Activated T-helper 17 cell treated with anti-CD3 and anti-CD28 coated beads, Interleukin-2, amount 50 U/mL, for 72 hours (primary cell): ENCODE measurements around the gene RBM20. TPM values are rescaled to one million over a fixed set of nuclear protein-coding genes. Genes with fewer than 3 reads are reported as not detected.

Source experiments
- ATAC-seq: fragments of 150-1000 bp; cut with Tn5 transposase; replicated peaks from 2 replicates; pipeline ENCODE4 v1.10.0; 2021; ENCODE audit warnings: mild to moderate bottlenecking, moderate library complexity
- H3K27ac Mint-ChIP-seq: one replicate; pipeline ENCODE4 v1.8.0; 2022; ENCODE audit warnings: mixed read lengths
- H3K27me3 Mint-ChIP-seq: one replicate; pipeline ENCODE4 v1.8.0; 2022; ENCODE audit warnings: mixed read lengths
- H3K36me3 Mint-ChIP-seq: one replicate; pipeline ENCODE4 v1.8.0; 2022; ENCODE audit warnings: low read depth, mild to moderate bottlenecking, mixed read lengths
- H3K4me1 Mint-ChIP-seq: one replicate; pipeline ENCODE4 v1.8.0; 2022; ENCODE audit warnings: mixed read lengths
- H3K4me3 Mint-ChIP-seq: one replicate; pipeline ENCODE4 v1.8.0; 2022; ENCODE audit warnings: mild to moderate bottlenecking, mixed read lengths
- H3K9me3 Mint-ChIP-seq: one replicate; pipeline ENCODE4 v1.8.0; 2022; ENCODE audit warnings: mixed read lengths
- total RNA-seq, 2 donors: library from RNA; stranded (reverse); gene quantifications; one replicate each; pipeline ENCODE4 v1.2.3, GENCODE V29; 2022

Gene RBM20
- total RNA-seq, 2 donors from 2014 or later = 0.16 TPM; not detected in 1

DNA sequence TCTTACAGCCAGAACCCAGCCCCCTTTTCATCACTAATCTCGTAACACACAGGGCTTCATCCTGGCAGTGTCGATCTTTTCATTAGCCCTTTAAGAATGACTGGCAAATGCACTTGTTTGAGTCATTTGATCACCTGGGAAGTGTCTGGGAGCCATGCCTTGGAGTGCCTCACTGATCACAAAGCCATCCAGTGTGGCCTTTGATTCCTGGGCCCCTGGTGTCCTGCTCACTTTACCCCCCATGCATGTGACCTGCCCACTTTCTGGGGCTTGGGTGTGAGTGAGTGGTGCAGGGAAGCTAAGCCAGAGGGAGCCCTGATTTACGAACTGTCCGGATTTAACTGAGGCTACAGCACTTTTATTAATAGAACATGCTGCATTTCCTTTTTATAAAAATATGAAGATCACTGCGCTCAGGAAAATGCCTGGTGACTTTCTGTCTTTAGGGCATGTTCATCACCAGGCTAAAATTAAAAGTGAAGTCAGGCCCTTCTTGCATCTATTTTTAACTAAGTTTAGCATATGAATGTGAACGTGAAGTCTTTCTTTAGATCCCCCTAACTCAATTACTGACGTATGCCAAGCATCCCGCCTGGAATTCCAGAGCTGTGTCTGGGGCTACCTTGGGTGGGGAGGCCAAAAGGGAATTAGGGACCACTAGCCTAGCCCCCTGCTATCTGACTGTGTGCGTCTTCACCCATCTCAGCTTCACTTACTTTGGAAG, 23.6 kb downstream of the RBM20 start:
- H3K27me3 Mint-ChIP-seq = no peaks in the 10 kb centered on the region
- H3K4me3 Mint-ChIP-seq = no peak overlapping the region
- no peaks in the 10 kb centered on the region for H3K36me3 Mint-ChIP-seq
- no peaks in the 10 kb centered on the region for H3K4me1 Mint-ChIP-seq
- H3K27ac Mint-ChIP-seq = no peak overlapping the region
- no peak for ATAC-seq
- H3K9me3 Mint-ChIP-seq = no peaks in the 10 kb centered on the region

DNA sequence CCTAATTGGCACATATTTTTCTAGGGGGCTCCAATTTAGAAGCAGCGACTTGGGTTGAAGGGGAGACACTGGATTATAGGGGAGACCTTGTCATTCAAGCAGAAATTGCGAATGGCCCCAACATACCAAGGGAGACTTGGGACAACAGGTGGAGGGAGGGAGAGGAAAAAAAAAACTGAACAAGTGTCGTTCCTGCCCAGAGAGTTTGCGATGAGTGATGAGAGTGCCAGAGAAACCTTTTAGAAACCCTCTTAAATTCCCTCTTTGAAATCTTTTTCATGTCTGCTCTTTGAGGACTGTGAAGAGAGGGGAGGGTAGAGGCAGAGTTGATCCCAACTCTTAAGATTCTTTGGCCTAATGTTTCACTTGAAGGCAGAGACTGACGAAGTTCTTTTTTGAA, 24.3 kb downstream of the RBM20 start:
- H3K36me3 Mint-ChIP-seq = no peaks in the 10 kb centered on the region
- H3K9me3 Mint-ChIP-seq = no peaks in the 10 kb centered on the region
- no peak for ATAC-seq
- no peak overlapping the region for H3K27ac Mint-ChIP-seq
- no peak overlapping the region for H3K4me3 Mint-ChIP-seq
- no peaks in the 10 kb centered on the region for H3K4me1 Mint-ChIP-seq
- no peaks in the 10 kb centered on the region for H3K27me3 Mint-ChIP-seq

DNA sequence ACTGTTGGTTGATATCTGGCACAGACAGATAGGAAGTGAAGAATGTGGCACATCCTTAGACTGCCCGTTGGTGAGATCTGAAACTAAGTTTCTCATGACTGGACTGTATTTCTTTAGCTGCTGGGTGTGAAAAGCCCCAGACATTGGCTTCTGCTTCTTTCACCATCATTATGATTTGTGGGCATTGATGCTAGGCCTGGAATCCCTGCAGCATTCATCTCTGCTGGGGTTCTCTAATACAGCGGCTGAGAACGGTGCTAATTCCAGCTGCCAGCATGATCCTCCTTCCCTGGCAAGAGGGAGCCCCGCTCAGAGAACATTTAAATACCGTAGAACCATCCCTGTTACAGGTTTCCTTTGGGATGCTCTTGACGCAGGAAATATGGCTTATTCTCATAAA, 26.2 kb downstream of the RBM20 start:
- Mint-ChIP-seq H3K9me3 (no peaks in the 10 kb centered on the region), H3K27me3 (no peaks in the 10 kb centered on the region), H3K4me3 (no peak overlapping the region), H3K36me3 (no peaks in the 10 kb centered on the region), H3K27ac (no peak overlapping the region), H3K4me1 (no peaks in the 10 kb centered on the region)
- ATAC-seq = no peak

DNA sequence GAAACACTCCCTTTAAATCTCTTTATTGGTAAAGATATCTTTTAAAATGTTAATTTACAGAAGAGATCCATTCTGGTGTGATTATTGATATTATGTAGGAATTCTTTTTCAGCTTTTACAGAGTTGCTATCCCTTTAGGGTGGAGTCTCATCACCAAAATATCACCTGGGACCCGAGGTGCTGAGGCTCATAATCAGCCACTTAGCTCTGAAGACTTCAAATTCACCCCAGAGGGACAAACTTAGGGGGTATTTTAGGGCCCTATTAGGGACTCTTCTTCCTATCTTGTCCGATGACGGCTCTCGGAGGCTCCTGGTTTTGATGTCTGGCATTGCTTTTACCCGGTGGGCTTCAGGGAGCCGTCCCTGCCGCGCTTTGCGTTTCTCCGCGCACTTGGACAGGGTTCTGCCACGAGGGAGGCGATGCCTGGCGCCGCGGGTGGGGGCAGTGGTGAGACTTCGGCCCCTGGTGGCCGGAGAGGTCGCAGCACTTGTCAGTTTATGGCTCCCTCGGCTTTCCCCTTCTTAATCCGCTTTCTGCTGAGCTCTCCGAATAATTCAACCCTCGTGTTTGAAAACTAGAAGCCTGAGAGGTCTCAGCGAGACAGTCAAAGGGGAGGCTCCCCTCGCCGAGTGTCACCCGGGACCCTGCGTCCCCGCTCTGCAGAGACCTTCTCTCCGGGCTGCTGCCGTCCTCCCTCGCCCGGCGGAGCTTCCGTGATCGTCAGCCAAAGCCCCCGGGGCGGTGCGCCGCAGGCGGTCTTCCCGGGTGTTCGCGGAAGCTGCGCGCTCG, 27.8 kb downstream of the RBM20 start:
- Mint-ChIP-seq H3K27me3 (no peaks in the 10 kb centered on the region), H3K4me1 (no peaks in the 10 kb centered on the region), H3K4me3 (peak overlapping the region; percentile 62), H3K27ac (peak overlapping the region; percentile 2), H3K36me3 (no peaks in the 10 kb centered on the region), H3K9me3 (no peaks in the 10 kb centered on the region)
- peak; percentile 97 for ATAC-seq

DNA sequence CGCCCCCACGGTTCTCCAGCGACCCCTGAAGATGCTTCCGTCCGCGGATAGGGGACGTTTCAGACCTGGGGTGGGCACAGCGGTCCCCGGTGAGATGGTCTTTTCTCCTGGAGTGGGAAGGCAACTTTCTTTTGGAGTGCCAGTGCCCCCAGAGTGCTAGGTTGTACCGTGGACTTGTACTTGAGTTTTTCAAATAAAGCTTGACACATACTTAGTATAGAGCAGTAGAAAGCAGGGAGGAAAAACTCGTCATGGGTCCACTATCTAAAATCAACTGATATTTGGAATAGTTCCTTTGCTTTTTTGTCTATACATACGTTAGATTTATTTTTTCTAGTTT, 28.4 kb downstream of the RBM20 start:
- Mint-ChIP-seq H3K27me3 (no peaks in the 10 kb centered on the region), H3K4me3 (peak overlapping the region; percentile 62), H3K27ac (peak overlapping the region; percentile 2), H3K4me1 (no peaks in the 10 kb centered on the region), H3K9me3 (no peaks in the 10 kb centered on the region), H3K36me3 (no peaks in the 10 kb centered on the region)
- peak; percentile 44 for ATAC-seq

DNA sequence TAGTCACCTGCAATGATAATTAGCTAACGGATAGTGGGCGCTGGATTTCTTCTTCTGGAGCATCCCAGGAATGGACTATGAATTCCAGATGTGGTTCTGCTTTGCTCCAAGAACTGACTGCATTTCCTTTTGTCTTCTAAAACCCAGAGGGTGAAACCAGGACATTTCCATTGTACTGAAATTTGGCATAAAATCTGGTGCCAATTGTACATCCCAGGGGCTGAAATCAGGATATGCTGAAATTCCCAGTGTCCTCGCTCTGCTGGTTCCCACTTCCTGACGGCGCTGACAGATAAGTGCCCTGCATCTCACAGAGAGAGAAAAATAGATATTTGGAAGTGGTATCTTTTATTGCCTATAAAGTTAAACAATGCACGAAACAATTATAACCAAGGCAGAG, 31.9 kb downstream of the RBM20 start:
- Mint-ChIP-seq H3K4me1 (peaks cover 4% of the 10 kb centered on the region), H3K9me3 (no peaks in the 10 kb centered on the region), H3K4me3 (no peak overlapping the region), H3K27ac (no peak overlapping the region), H3K27me3 (no peaks in the 10 kb centered on the region), H3K36me3 (no peaks in the 10 kb centered on the region)
- no peak for ATAC-seq

DNA sequence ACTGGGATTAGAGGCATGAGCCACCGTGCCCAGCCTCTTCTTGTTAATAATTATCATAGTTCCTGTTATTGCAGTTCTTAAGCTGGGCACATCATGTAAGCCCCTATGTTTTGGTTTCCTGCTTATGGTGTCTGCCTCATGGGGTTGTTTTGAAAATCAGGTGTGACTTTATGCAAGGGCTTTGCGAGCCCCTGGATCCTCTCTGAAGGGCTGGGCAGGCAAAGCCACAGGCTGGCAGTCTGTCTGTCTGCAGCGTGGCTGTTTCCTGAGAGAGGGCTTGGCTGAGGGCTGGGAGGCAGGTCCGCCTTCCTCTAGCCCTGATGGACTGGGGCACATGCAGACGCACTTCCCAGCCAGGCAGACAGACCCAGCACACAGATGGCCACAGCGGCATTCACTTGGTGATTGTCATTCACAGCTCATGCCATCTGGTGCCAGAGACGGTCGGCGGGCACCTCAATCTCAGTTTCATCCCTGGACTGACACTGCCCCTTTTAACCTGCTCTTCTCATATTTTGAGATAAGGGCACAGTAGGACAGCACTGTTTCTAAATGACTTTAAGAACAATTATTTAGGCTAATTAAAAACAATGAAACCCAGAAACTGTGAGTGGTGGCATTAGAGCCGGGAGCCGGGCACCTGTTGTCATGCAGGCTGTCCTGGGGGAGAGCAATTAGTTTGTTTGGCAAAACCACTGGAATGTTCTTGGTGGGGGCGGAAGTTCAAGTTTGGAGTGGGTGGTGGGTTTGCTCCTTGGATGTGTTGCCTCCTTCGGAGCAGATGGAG, 35.5 kb downstream of the RBM20 start:
- H3K4me1 Mint-ChIP-seq = peaks cover 4% of the 10 kb centered on the region
- ATAC-seq = no peak
- no peak overlapping the region for H3K4me3 Mint-ChIP-seq

DNA sequence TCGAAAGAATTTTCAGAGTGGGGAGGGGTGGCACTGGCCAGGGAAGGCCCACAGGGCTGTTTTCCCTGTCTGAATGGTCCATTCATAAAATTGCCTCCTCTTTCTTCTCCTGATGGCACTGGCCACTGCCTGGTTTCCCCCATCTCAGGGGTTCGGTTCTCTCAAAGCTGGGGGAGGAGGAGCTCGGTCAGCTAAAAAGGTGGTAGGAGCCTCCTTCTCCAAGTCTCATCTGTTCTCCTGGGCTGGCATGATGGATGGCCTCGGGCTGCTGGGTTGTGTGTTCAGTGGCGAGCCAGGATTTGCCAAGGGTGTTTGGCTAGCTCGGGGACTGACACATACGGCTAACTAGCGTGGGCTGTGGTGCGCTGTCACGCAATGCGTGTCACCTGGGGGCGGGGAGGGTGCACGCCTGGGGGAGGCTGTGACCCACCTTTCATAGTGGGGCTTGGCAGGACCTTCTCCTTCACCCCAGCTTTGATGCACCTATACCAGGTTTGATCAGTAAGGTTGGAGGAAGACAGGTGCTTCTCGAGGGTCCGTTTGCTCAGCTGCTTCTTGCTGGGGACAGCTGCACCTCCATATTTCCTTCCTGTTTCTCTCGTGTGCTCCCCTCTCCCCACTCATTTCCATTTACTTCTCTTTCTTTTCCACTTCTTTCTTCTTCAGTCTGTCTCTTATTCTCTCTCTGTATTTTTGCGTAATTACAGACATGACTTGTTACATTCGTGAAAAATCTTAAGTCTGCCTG, 36.3 kb downstream of the RBM20 start:
- no peak overlapping the region for H3K27ac Mint-ChIP-seq
- peaks cover 4% of the 10 kb centered on the region for H3K4me1 Mint-ChIP-seq
- H3K36me3 Mint-ChIP-seq = no peaks in the 10 kb centered on the region
- no peak for ATAC-seq
- H3K4me3 Mint-ChIP-seq = no peak overlapping the region
- no peaks in the 10 kb centered on the region for H3K9me3 Mint-ChIP-seq
- H3K27me3 Mint-ChIP-seq = peaks cover 5% of the 10 kb centered on the region

More for the DNA sequence above, 35.5 kb downstream of the RBM20 start:
- Mint-ChIP-seq H3K27me3 (peaks cover 5% of the 10 kb centered on the region), H3K36me3 (no peaks in the 10 kb centered on the region), H3K9me3 (no peaks in the 10 kb centered on the region), H3K27ac (no peak overlapping the region)

DNA sequence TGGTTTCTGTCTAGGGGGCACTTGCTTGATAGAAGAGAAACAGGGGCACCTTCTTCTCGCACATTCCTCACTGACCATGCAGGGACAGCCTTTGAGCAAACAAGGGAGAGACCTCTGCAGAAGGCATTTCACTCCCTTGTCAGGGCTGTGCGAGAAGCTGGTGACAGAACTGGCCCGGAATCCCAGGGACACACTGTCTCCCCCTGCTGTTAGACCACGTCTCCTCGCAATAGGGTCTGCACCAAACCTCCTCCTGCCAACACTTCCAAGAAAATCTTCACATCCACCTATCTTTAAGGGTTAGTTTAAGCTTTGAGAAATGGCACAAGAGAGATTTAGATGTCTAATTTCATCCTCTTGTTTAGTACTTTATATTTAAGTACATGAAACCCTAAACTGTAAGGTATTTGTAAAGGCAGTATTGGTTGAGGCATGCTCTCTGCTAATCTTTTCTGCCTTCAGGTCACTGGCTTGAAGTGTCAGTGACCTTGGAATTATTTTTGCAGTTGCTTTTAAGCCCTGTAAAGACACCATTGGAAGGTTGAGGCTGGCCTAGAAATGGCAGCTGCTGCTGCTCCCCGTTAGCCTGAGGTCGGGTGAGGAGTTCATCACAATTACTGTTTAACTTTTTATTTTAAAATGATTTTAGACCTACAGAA, 37.0 kb downstream of the RBM20 start:
- Mint-ChIP-seq H3K4me1 (peaks cover 4% of the 10 kb centered on the region), H3K27me3 (peaks cover 5% of the 10 kb centered on the region), H3K36me3 (no peaks in the 10 kb centered on the region), H3K27ac (no peak overlapping the region), H3K9me3 (no peaks in the 10 kb centered on the region), H3K4me3 (no peak overlapping the region)
- no peak for ATAC-seq

DNA sequence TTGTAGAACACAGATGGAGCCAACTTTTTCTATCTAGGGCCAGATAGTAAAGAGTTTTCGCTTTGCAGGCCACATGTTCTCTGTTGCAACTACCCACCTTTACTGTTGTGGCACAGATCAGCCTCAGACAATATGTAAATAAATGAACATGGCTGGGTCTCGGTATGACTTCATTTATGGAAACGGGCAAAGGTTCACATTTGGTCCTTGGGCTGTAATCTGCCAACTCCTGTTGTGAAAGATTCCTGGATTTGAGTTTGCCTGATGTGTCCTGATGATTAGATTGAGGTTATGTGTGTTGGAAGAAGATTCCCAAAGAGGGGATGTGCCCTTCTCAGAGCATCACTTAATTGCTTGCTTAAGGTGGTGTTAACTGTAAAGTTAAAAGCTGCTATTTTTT, 38.2 kb downstream of the RBM20 start:
- no peak for ATAC-seq
- Mint-ChIP-seq H3K27me3 (peaks cover 5% of the 10 kb centered on the region), H3K4me1 (peaks cover 4% of the 10 kb centered on the region), H3K27ac (no peak overlapping the region), H3K9me3 (no peaks in the 10 kb centered on the region), H3K36me3 (no peaks in the 10 kb centered on the region), H3K4me3 (no peak overlapping the region)

DNA sequence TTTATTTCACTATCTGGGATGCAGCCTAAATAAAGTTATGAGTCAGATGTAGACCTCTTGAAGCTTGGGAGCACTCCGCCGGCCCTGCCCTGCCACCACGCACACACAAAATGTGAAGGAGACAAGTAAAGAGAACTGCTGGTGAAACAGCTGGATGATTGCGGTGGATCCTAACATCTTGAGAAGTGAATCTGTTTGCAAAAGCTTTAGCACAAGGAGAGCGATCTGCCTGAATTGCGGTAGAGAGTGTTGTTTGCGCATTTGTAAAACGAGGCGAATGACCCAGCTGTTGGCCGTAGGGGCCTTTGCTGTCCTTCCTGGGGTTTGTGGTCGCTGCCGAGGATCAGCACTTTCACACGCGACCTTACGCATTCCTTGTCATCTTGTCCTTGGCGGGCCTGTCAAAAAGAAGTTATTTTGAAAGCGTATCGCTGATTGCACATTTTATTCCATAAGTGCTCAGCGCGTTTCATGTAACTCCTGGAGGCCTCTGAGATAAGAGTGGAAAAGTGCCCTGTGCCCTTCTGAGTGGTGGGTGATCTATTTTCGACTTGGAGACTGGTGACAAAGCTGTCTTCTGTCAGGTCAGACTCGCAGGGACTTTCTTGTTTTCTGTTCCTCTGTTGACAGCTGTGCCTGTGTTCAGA, 40.8 kb downstream of the RBM20 start:
- Mint-ChIP-seq H3K27ac (no peak overlapping the region), H3K36me3 (no peaks in the 10 kb centered on the region), H3K4me3 (no peak overlapping the region), H3K9me3 (no peaks in the 10 kb centered on the region), H3K4me1 (peaks cover 4% of the 10 kb centered on the region), H3K27me3 (peaks cover 5% of the 10 kb centered on the region)
- no peak for ATAC-seq

DNA sequence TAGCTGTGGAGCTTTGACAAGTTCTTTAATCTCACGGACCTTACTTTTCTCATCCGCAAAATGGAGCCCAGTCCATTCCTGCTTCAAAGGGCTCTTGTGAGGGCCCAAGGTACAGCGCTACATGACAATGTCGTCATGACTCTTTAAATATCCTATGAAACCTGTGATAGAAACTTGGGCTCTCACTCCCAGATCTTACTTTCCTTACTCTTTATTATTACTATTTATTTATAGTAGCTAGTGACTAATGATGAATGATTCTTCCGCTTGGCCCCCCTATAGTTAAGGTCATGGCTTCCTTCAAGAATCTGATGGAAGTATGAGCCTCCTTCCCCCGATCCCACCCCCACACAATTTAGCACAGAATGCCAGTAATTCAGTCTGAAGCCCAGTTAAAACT, 41.9 kb downstream of the RBM20 start:
- no peaks in the 10 kb centered on the region for H3K9me3 Mint-ChIP-seq

DNA sequence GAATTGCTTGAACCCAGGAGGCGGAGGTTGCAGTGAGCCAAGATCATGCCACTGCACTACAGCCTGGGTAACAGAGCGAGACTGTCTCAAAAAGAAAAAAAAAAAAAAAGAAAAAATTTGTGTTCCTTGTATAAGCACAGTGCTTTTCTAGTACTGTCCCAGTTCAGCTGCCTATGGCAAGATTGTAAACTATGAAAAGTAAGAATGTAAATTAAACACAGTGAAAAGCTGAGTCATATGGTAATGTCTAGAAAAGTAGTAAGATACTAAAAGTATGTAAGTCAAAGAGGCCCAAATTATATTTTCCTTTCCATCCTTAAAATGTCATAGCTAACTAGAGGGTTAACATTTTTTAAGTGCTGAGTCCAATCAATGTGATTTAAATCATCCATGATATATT, 42.8 kb downstream of the RBM20 start:
- H3K9me3 Mint-ChIP-seq = no peaks in the 10 kb centered on the region
- no peak overlapping the region for H3K27ac Mint-ChIP-seq
- H3K4me3 Mint-ChIP-seq = no peak overlapping the region
- peaks cover 5% of the 10 kb centered on the region for H3K27me3 Mint-ChIP-seq
- H3K4me1 Mint-ChIP-seq = no peaks in the 10 kb centered on the region
- H3K36me3 Mint-ChIP-seq = no peaks in the 10 kb centered on the region
- no peak for ATAC-seq

More for the DNA sequence above, 41.9 kb downstream of the RBM20 start:
- no peak overlapping the region for H3K4me3 Mint-ChIP-seq
- no peak overlapping the region for H3K27ac Mint-ChIP-seq
- H3K27me3 Mint-ChIP-seq = peaks cover 5% of the 10 kb centered on the region
- no peak for ATAC-seq
- no peaks in the 10 kb centered on the region for H3K36me3 Mint-ChIP-seq
- no peaks in the 10 kb centered on the region for H3K4me1 Mint-ChIP-seq
